Pancreas (tissue), 10 donors: ENCODE data around the gene SLC27A1. TPM values are rescaled to one million over a fixed set of nuclear protein-coding genes. Genes with fewer than 3 reads are reported as not detected.
"Not testable (repeated sequence)": the region's sequence is repeated elsewhere in the genome, so short reads cannot be mapped to it uniquely, and the experiment has no call there.

Source experiments
- ATAC-seq, 4 donors: fragments of 200-7000 bp; cut with Tn5 transposase; one replicate each; pipeline versions ENCODE4 v1.8.0 to v1.9.1; 2020; ENCODE audit warnings: mild to moderate bottlenecking in 4 of 4, moderate library complexity in 4 of 4
- DNase-seq, 6 donors: peaks; one replicate each; pipeline ENCODE4 v3.0.0-alpha.2; 2020
- FAIRE-seq: peaks from 2 replicates; lab custom pipeline; 2012; peaks lifted over from hg19 to GRCh38; lab: Jason Lieb, UNC
- H3K27ac ChIP-seq, 4 donors: fragments of 200-600 bp; sonication (generic); 1 replicate in 3 of 4; 2 replicates in 1 of 4; pipeline versions ENCODE4 v1.5.0 to v1.8.0; 2020
- H3K27me3 ChIP-seq, 4 donors: fragments of 200-600 bp; one replicate each; pipeline ENCODE4 v1.8.0; 2021
- H3K36me3 ChIP-seq, 3 donors: fragments of 200-600 bp; sonication (generic) in 1 of 3; one replicate each; pipeline versions ENCODE4 v1.5.0 to v1.8.0; 2020 to 2021
- H3K4me1 ChIP-seq, 3 donors: fragments of 200-600 bp; one replicate each; pipeline ENCODE4 v1.8.0; 2021
- H3K4me3 ChIP-seq, 4 donors: fragments of 200-600 bp; sonication (generic) in 2 of 4; one replicate each; pipeline versions ENCODE4 v1.5.0 to v1.8.0; 2020 to 2021
- H3K9me3 ChIP-seq, 4 donors: fragments of 200-600 bp; one replicate each; pipeline ENCODE4 v1.8.0; 2021
- CTCF ChIP-seq, 4 donors: fragments of 200-600 bp; sonication (generic) in 3 of 4; IDR thresholded peaks; one replicate each; pipeline versions ENCODE4 v1.5.0 to v1.8.0; 2021; ENCODE audit warnings: antibody characterized with exemption in 4 of 4
- WGBS, 2 donors: extraction: QIAGEN DNeasy Blood & Tissue Kit; methylation state at CpG; one replicate each; pipeline ENCODE4 v1.1.7; 2013; 5-methylcytosine and 5-hydroxymethylcytosine counted together
- intact Hi-C, 3 donors: fragments of 100-400 bp; cut with DNase I; formaldehyde crosslinking; loops; one replicate each; pipeline versions ENCODE4 v1.11.1 to v1.14.2; 2022
- polyA plus RNA-seq, 2 donors: library from polyadenylated mRNA; stranded (reverse); fragments of 200-250 nt; gene quantifications; one replicate each; pipeline ENCODE4 v1.2.3, GENCODE V29; 2013
- total RNA-seq, 6 donors: library from RNA; stranded (reverse); fragmentation: NEBNext Ultra II Directional in 4 of 6; extraction: Animal tissue kit (Norgen Biotek cat#: 25700) in 4 of 6; gene quantifications; one replicate each; pipeline versions ENCODE4 v1.2.1 to v1.2.4, GENCODE V29; 2021 to 2023
- donor health status: healthy with polysubstance abuse.
- donor health status: DM: no; HTN: no; CAD: no; lungs with moderate emphysema.
- donor health status: DM: no; HTN: no; CAD: no.
- donor health status: control.
- donor health status: control.
- donor health status: Bipolar disorder and iron deficiency.
- donor health status: DM: yes; HTN: yes; CAD: no.
- donor health status: DM: no; HTN: no; CAD: no.
- donor health status: DM: no; HTN: no; CAD: no.
- donor health status: DM: yes; HTN: yes; CAD: no.

Gene SLC27A1
- total and polyA plus RNA-seq, 8 donors, result 9.4 to 37.1 (median 11.4) TPM

- Histone ChIP-seq H3K27ac (no peak overlapping the region), H3K4me3 (no peak overlapping the region), H3K36me3 (peaks cover 0 to 11% (median 5%) of the 10 kb centered on the region in 3 donors), H3K4me1 (no peaks in the 10 kb centered on the region), H3K27me3 (no peaks in the 10 kb centered on the region), H3K9me3 (no peaks in the 10 kb centered on the region)
- FAIRE-seq, result peak; percentile 81
- WGBS, 2 donors, result 97 to 100% methylated on average over 1 of the region's 1 CpG
- no peak for TF ChIP-seq CTCF (IDR thresholded peaks at IDR 0.05)
- ATAC-seq, result no peak
- DNase-seq, result no peak
- intact Hi-C loops, result no loop called here
Measured at GRCh38 chr19:17517898-17518297, 47.6 kb downstream of the SLC27A1 start.

GRCh38 chr19:17518654-17519053 is 48.3 kb downstream of the SLC27A1 start:
- FAIRE-seq, result not testable (repeated sequence)
- WGBS, 2 donors, result 86 to 91% methylated on average over 8 of the region's 8 CpGs

GRCh38 chr19:17519967-17520366 is 49.6 kb downstream of the SLC27A1 start:
- 92% methylated on average over 9 of the region's 9 CpGs for WGBS, 2 donors
- H3K27ac ChIP-seq, result no peak overlapping the region
- TF ChIP-seq CTCF (IDR thresholded peaks at IDR 0.05), result no peak
- no peaks in the 10 kb centered on the region for H3K27me3 ChIP-seq
- H3K36me3 ChIP-seq, result peaks cover 0 to 11% (median 5%) of the 10 kb centered on the region in 3 donors
- ATAC-seq (no peak), FAIRE-seq (no peak), DNase-seq (no peak)
- intact Hi-C loops, result no loop called here
- H3K4me1 ChIP-seq, result no peaks in the 10 kb centered on the region
- H3K4me3 ChIP-seq, result no peak overlapping the region
- H3K9me3 ChIP-seq, result no peaks in the 10 kb centered on the region

More at GRCh38 chr19:17518654-17519053, 48.3 kb downstream of the SLC27A1 start:
- H3K36me3 ChIP-seq, result peaks cover 0 to 11% (median 5%) of the 10 kb centered on the region in 3 donors
- intact Hi-C loops, H3K4me1 ChIP-seq, H3K27ac ChIP-seq, ATAC-seq, H3K9me3 ChIP-seq, H3K4me3 ChIP-seq, H3K27me3 ChIP-seq, DNase-seq: not testable (repeated sequence)

- ATAC-seq (no peak), FAIRE-seq (no peak), DNase-seq (no peak)
- Histone ChIP-seq H3K27ac (no peak overlapping the region), H3K36me3 (peaks cover 0 to 11% (median 5%) of the 10 kb centered on the region in 3 donors), H3K4me1 (no peaks in the 10 kb centered on the region), H3K9me3 (no peaks in the 10 kb centered on the region), H3K27me3 (no peaks in the 10 kb centered on the region), H3K4me3 (no peak overlapping the region)
- no peak for TF ChIP-seq CTCF (IDR thresholded peaks at IDR 0.05)
- WGBS, 2 donors, result 97% methylated on average over 25 of the region's 25 CpGs
- intact Hi-C loops, result no loop called here
Measured at GRCh38 chr19:17520865-17521264, 50.5 kb downstream of the SLC27A1 start.

- TF ChIP-seq CTCF (IDR thresholded peaks at IDR 0.05), result no peak
- Histone ChIP-seq H3K4me1 (no peaks in the 10 kb centered on the region), H3K36me3 (peaks cover 0 to 5% (median 0%) of the 10 kb centered on the region in 3 donors), H3K9me3 (no peaks in the 10 kb centered on the region), H3K27me3 (no peaks in the 10 kb centered on the region), H3K4me3 (no peak overlapping the region), H3K27ac (peak overlapping the region in 2 of 4 donors; percentile 12 to 46)
- ATAC-seq (peak in 3 of 4 donors; percentile 56 to 87 (median 72)), FAIRE-seq (no peak), DNase-seq (peak in 1 of 6 donors; percentile 65)
- 51 to 57% methylated on average over 24 of the region's 24 CpGs for WGBS, 2 donors
- intact Hi-C loops, result no loop called here
Measured at GRCh38 chr19:17522988-17523872, 52.9 kb downstream of the SLC27A1 start.
